Endometrial microvascular endothelial cells (primary cell): ENCODE data around the gene COL11A2. TPM values are rescaled to one million over a fixed set of nuclear protein-coding genes. Genes with fewer than 3 reads are reported as not detected.
"Not testable (repeated sequence)": the region's sequence is repeated elsewhere in the genome, so short reads cannot be mapped to it uniquely, and the experiment has no call there.

ENCODE experiments used
- in situ Hi-C: cut with HindIII; loops from 2 replicates; pipeline ENCODE4 v1.10.0; 2017; ENCODE audit warnings: low sequenced_read_pairs, low pct_unique_long_range_greater_than_20kb; ENCODE audit errors: inconsistent ontology term
- total RNA-seq: library from RNA; depleted of rRNA; stranded (reverse); fragments of >200 nt; gene quantifications from one replicate; pipeline ENCODE4 v1.2.3, GENCODE V29; 2015; ENCODE audit errors: inconsistent ontology term

COL11A2 gene
- not detected for total RNA-seq

- in situ Hi-C loops: no loop called here
Observed at GRCh38 chr6:33192105-33192646, at the start of gene COL11A2. TSS of gene COL11A2 (minus strand) at chr6:33192467. CDS start at chr6:33192240, 227 bp downstream.

GRCh38 chr6:33241968-33242367 lies 49.7 kb upstream of the COL11A2 start:
- in situ Hi-C loops: no loop called here

- in situ Hi-C loops: no loop called here
Observed at GRCh38 chr6:33237741-33238140, 45.5 kb upstream of the COL11A2 start.

- in situ Hi-C loops: no loop called here
Observed at GRCh38 chr6:33236852-33237251, 44.6 kb upstream of the COL11A2 start.

- in situ Hi-C loops: no loop called here
Observed at GRCh38 chr6:33236328-33236727, 44.1 kb upstream of the COL11A2 start.

- in situ Hi-C loops: no loop called here
Observed at GRCh38 chr6:33235221-33235634, 43.0 kb upstream of the COL11A2 start.

GRCh38 chr6:33226503-33227120 lies 34.3 kb upstream of the COL11A2 start:
- in situ Hi-C loops: not testable (repeated sequence)

GRCh38 chr6:33217681-33218080 lies 25.4 kb upstream of the COL11A2 start:
- in situ Hi-C loops: no loop called here

- in situ Hi-C loops: no loop called here
Observed at GRCh38 chr6:33217246-33217645, 25.0 kb upstream of the COL11A2 start.

GRCh38 chr6:33216117-33216649 lies 23.9 kb upstream of the COL11A2 start:
- in situ Hi-C loops: no loop called here

GRCh38 chr6:33215271-33216116 lies 23.2 kb upstream of the COL11A2 start:
- in situ Hi-C loops: no loop called here

GRCh38 chr6:33213989-33214335 lies 21.7 kb upstream of the COL11A2 start:
- in situ Hi-C loops: no loop called here

GRCh38 chr6:33213166-33213988 lies 21.1 kb upstream of the COL11A2 start:
- in situ Hi-C loops: no loop called here

GRCh38 chr6:33212857-33213165 lies 20.5 kb upstream of the COL11A2 start:
- in situ Hi-C loops: no loop called here

- in situ Hi-C loops: no loop called here
Observed at GRCh38 chr6:33211666-33212422, 19.6 kb upstream of the COL11A2 start.

- in situ Hi-C loops: no loop called here
Observed at GRCh38 chr6:33211136-33211535, 18.9 kb upstream of the COL11A2 start.

- in situ Hi-C loops: no loop called here
Observed at GRCh38 chr6:33209856-33210255, 17.6 kb upstream of the COL11A2 start.

GRCh38 chr6:33208091-33208967 lies 16.1 kb upstream of the COL11A2 start, which contains the start of gene RING1:
TSS of gene RING1 (plus strand) at chr6:33208500. CDS start at chr6:33208823, 323 bp downstream.
- in situ Hi-C loops: no loop called here
